Uterus (tissue), 4 donors: ENCODE data around the gene RRBP1. TPM values are rescaled to one million over a fixed set of nuclear protein-coding genes. Genes with fewer than 3 reads are reported as not detected.
A peak's percentile ranks its signal among the peaks of the same experiment; 100 is the strongest.

Experiments used
- DNase-seq, 2 donors: peaks; one replicate each; pipeline ENCODE4 v3.0.0-alpha.2; 2019 to 2020
- H3K27ac ChIP-seq, 2 donors: fragments of 200-600 bp; sonication (generic); 1 replicate in 1 of 2; 2 replicates in 1 of 2; pipeline ENCODE4 v1.5.1; 2016 to 2018
- H3K27me3 ChIP-seq, 2 donors: fragments of 200-600 bp; sonication (generic); one replicate each; pipeline ENCODE4 v1.5.1; 2018 to 2019; ENCODE audit warnings: control low read depth in 1 of 2
- H3K36me3 ChIP-seq, 2 donors: fragments of 200-600 bp; sonication (generic); one replicate each; pipeline ENCODE4 v1.5.1; 2019; ENCODE audit warnings: control low read depth in 1 of 2
- H3K4me1 ChIP-seq, 2 donors: fragments of 200-600 bp; sonication (generic); one replicate each; pipeline ENCODE4 v1.5.1; 2018 to 2019; ENCODE audit warnings: control low read depth in 1 of 2
- H3K4me3 ChIP-seq, 2 donors: fragments of 200-600 bp; sonication (generic); 1 replicate in 1 of 2; 2 replicates in 1 of 2; pipeline ENCODE4 v1.5.1; 2018 to 2019; ENCODE audit warnings: mild to moderate bottlenecking in 1 of 2
- H3K9me3 ChIP-seq, 2 donors: fragments of 200-600 bp; sonication (generic); one replicate each; pipeline ENCODE4 v1.5.1; 2019; ENCODE audit warnings: control low read depth in 1 of 2
- POLR2A ChIP-seq, 2 donors: fragments of 450-650 bp; IDR thresholded peaks; one replicate each; pipeline ENCODE4 v1.6.1; 2016; ENCODE audit warnings: antibody characterized with exemption in 2 of 2, mild to moderate bottlenecking in 1 of 2, moderate library complexity in 1 of 2
- intact Hi-C: fragments of 100-400 bp; cut with DNase I; formaldehyde crosslinking; loops from one replicate; pipeline ENCODE4 v1.15.1; 2023; ENCODE audit warnings: low total_unique reads
- total RNA-seq, 4 donors: library from RNA; depleted of rRNA in 3 of 4; stranded (reverse); fragments of >200 nt in 3 of 4; gene quantifications; one replicate each; pipeline versions ENCODE4 v1.1.0 to v1.2.4, GENCODE V29; 2014 to 2023
- TF ChIP-seq, protein P1 (sequence below), 4 experiments: fragments of 200-600 bp in 2 of 4; fragments of 450-650 bp in 2 of 4; sonication (generic) in 2 of 4; IDR thresholded peaks; one replicate each; pipeline ENCODE4 v1.5.1; 2016 to 2019; ENCODE audit warnings: antibody characterized with exemption in 4 of 4, mild to moderate bottlenecking in 2 of 4, moderate library complexity in 1 of 4
- donor health status: DM: yes; HTN: yes; CAD: no.

RRBP1 gene
- total RNA-seq, 4 donors from 2014 or later, result 13.2 to 172 (median 96.9) TPM

DNA sequence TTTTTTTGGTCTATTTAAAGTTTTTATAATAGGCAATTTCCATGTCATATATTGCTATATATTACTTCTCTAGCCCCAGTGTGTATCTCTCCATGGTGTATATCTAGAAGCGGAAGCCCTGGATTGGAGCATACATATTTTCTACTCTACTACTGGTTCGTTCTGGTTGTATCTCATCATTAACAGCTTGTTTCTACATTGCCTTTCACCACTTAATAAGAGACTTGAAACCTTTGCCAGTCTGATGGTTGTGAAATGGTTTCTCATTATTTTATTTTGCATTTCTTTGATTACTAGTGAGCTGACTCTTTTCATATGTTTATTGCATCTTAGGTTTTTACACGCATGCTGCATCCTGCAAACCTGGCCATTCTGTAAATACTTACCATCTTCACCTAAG lies 108.6 kb downstream of the RRBP1 start:
- Histone ChIP-seq H3K27ac (peak overlapping the region; percentile 99 to 100), H3K9me3 (no peaks in the 10 kb centered on the region), H3K4me1 (peaks cover 0 to 4% of the 10 kb centered on the region in 2 donors), H3K4me3 (peak overlapping the region; percentile 72 to 77), H3K36me3 (no peaks in the 10 kb centered on the region), H3K27me3 (no peaks in the 10 kb centered on the region)
- no peak for DNase-seq
- intact Hi-C loops, result loop anchor here (5.0 kb wide), 1 partner anchor 34 kb away; no protein-coding TSS in a partner anchor
- TF ChIP-seq, protein P1, sequence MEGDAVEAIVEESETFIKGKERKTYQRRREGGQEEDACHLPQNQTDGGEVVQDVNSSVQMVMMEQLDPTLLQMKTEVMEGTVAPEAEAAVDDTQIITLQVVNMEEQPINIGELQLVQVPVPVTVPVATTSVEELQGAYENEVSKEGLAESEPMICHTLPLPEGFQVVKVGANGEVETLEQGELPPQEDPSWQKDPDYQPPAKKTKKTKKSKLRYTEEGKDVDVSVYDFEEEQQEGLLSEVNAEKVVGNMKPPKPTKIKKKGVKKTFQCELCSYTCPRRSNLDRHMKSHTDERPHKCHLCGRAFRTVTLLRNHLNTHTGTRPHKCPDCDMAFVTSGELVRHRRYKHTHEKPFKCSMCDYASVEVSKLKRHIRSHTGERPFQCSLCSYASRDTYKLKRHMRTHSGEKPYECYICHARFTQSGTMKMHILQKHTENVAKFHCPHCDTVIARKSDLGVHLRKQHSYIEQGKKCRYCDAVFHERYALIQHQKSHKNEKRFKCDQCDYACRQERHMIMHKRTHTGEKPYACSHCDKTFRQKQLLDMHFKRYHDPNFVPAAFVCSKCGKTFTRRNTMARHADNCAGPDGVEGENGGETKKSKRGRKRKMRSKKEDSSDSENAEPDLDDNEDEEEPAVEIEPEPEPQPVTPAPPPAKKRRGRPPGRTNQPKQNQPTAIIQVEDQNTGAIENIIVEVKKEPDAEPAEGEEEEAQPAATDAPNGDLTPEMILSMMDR (IDR thresholded peaks at IDR 0.05), result no peak
- no peak for TF ChIP-seq POLR2A (IDR thresholded peaks at IDR 0.05)

DNA sequence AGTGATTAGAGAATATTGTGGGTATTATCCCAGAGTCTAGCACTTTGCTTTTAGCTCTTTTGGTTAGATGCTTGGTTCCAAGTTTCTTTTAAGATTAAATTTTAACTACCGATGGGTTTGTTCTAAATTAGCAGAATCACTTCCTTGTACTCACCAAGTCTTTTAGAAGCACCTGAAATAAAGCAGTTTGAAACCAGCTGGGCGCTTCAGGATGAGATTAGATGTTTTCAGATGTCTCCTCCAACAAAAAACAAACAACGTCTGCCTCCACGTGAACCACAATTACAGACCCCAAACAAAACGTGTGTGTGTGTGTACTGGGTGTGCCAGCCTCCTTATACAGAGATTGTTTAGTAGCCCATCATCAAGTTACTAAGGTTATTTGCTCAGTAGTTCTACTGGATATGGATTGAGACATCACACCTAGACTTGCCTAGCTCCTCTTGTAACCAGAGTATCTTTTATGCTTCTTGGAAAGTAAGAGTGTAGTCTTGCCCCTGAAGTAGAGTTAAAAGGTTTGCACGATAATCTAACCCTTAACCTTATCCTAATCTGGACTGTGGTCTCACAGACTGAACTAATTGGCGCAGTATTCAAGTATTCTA lies 109.9 kb downstream of the RRBP1 start:
- no peak for TF ChIP-seq POLR2A (IDR thresholded peaks at IDR 0.05)
- TF ChIP-seq, protein P1 (IDR thresholded peaks at IDR 0.05), result no peak

DNA sequence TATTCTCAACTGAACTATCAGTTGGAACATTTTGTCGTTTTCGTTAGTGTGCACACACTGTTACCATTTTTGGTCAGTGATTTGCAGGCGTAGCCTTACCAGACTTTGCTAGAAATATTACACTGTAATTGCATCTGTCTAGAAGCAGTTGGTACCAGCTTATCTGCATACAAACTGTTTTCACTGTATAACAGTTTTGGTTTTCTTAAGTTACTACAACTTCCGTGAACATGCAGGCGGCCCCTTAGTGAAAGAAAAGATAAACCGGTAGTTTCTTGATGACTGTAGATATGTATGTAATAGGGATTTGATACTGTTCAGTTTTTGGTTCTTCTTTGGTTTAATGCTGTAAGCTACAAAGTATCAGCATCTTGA lies 110.9 kb downstream of the RRBP1 start:
- Histone ChIP-seq H3K27ac (peak overlapping the region; percentile 99 to 100), H3K27me3 (no peaks in the 10 kb centered on the region), H3K36me3 (no peaks in the 10 kb centered on the region), H3K4me3 (peak overlapping the region; percentile 72 to 77), H3K9me3 (no peaks in the 10 kb centered on the region), H3K4me1 (no peaks in the 10 kb centered on the region)
- peak in 1 of 2 donors; percentile 59 for TF ChIP-seq POLR2A (IDR thresholded peaks at IDR 0.05)
- TF ChIP-seq, protein P1 (IDR thresholded peaks at IDR 0.05), result no peak
- DNase-seq, result no peak
- intact Hi-C loops, result loop anchor here (5.0 kb wide), 1 partner anchor 36 kb away; no protein-coding TSS in a partner anchor

More for the DNA sequence above, 109.9 kb downstream of the RRBP1 start:
- no peak for DNase-seq
- Histone ChIP-seq H3K4me1 (no peaks in the 10 kb centered on the region), H3K4me3 (peak overlapping the region; percentile 72 to 77), H3K27ac (peak overlapping the region; percentile 99 to 100), H3K27me3 (no peaks in the 10 kb centered on the region), H3K36me3 (no peaks in the 10 kb centered on the region), H3K9me3 (no peaks in the 10 kb centered on the region)
- intact Hi-C loops, result loop anchor here (5.0 kb wide), 1 partner anchor 35 kb away; no protein-coding TSS in a partner anchor

DNA sequence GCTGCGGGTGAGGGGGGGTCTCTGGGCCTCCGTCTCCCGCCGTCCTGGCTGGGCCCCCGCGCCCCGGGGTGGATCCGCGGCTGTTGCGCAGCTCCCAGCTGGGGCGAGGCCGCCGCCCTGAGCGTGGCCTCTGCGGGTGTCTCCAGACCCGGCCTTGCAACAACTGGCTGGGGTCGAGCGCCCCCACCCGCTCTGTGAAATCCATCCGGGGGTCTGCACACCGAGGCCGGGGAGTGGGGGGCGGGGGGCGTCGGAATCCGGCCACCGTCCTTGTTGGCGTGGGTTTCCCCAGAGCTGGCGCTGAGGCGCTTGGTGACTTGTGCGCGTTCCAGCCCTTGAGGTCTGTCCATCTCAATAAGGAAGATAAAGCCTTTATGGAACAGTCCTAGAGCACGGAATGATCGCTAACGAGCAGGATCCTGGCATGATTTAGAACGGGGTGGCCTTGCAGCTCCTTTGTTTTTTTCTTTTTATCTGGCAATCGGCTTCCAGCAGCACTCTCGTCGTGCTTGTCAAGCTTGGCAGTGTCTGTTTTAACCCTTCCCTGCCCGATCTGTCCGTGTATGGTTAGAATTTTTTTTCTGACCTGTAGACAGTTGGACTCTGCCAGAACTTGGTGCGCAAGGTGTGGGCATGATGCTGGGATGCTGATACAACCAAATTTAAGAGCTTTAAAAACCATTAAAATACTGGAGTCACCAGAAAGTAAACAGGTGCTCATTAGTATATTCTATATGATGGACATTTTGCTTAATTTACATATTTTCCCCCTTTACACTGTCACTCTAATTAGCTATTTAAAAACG lies 111.5 kb downstream of the RRBP1 start:
- Histone ChIP-seq H3K4me1 (no peaks in the 10 kb centered on the region), H3K36me3 (no peaks in the 10 kb centered on the region), H3K27ac (peak overlapping the region; percentile 99 to 100), H3K9me3 (no peaks in the 10 kb centered on the region), H3K4me3 (peak overlapping the region; percentile 72 to 77), H3K27me3 (no peaks in the 10 kb centered on the region)
- no peak for TF ChIP-seq POLR2A (IDR thresholded peaks at IDR 0.05)
- TF ChIP-seq, protein P1 (IDR thresholded peaks at IDR 0.05), result peak in 1 of 4 experiments; percentile 14
- DNase-seq, result peak; percentile 60 to 67
- intact Hi-C loops, result loop anchor here (5.0 kb wide), 1 partner anchor 37 kb away; no protein-coding TSS in a partner anchor
